Keratinocyte (primary cell): ENCODE measurements around the gene WWC1.

ENCODE experiments used
- CTCF ChIP-seq, 3 experiments: IDR thresholded peaks in 1 of 3; conservative IDR thresholded peaks in 1 of 3; optimal IDR thresholded peaks in 1 of 3; 2 replicates in 2 of 3; 3 replicates in 1 of 3; pipeline versions ENCODE3 to v1.5.1; 2011; ENCODE audit warnings: low read length in 3 of 3, mild to moderate bottlenecking in 3 of 3, moderate library complexity in 2 of 3, control low read depth in 1 of 3, inconsistent platforms in 1 of 3; ENCODE audit not compliant: insufficient read depth in 2 of 3; ENCODE audit errors: extremely low read depth in 1 of 3
- EZH2 ChIP-seq: IDR thresholded peaks from one replicate; pipeline ENCODE4 v1.6.1; 2012; ENCODE audit warnings: inconsistent platforms, mild to moderate bottlenecking, low read length, moderate library complexity

- no peak for TF ChIP-seq CTCF (optimal IDR thresholded peaks at IDR 0.05 in 1 of 3, IDR thresholded peaks at IDR 0.05 in 1 of 3, conservative IDR thresholded peaks at IDR 0.05 in 1 of 3; ENCODE audit: extremely low read depth in 1 of 3, insufficient read depth in 2 of 3, low read length in 3 of 3)
- no peak for TF ChIP-seq EZH2
These were observed 166.1 kb downstream of the WWC1 start for GRCh38 chr5:168457542-168457941.
